HG02852 (cell line): ENCODE results near the gene PLEKHM2.

Source experiments
- ATAC-seq: cut with Tn5 transposase; IDR thresholded peaks from one replicate; pipeline ENCODE4 v1.9.1; 2021; ENCODE audit warnings: mild to moderate bottlenecking, moderate library complexity; ENCODE audit not compliant: unreplicated experiment

PLEKHM2 gene

DNA sequence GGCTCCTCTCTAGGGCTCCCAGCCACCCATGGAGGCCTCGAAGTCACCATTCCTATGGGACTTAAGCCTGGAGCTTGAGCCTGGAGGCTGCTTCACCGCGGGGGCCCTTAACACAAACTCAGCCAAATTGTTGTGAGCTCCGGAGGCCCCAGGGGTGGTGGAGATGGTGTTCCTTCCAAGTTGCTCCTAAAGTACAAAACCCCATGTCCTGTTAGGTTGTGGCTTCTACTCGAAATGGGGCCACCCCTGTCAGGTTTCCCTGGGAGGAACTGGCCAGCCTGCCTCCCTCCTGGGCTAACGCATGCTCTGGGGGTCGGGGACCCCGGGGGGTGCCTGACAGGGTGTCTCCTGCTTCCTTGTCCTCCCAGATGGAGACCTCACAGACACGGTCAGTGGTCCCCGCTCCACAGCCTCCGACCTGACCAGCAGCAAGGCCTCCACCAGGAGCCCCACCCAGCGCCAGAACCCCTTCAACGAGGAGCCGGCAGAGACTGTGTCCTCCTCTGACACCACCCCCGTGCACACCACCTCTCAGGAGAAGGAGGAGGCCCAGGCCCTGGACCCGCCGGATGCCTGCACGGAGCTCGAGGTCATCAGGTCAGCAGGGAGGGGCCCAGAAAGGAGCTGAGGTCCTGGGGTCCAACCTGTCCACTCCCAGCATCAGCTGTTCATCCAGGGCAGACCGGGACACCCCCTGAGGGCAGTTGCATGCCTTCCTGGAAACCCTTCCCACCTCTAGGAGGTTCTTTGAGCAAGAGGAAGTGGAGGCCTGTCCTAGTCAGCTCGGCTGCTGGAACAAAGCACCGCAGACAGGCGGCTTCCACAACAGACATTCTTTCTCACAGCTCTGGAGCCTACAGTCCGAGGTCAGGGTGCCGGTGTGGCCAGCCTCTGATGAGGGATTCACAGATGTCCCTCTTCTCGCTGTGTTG is 41.1 kb downstream of the PLEKHM2 start:
- no peak for ATAC-seq

DNA sequence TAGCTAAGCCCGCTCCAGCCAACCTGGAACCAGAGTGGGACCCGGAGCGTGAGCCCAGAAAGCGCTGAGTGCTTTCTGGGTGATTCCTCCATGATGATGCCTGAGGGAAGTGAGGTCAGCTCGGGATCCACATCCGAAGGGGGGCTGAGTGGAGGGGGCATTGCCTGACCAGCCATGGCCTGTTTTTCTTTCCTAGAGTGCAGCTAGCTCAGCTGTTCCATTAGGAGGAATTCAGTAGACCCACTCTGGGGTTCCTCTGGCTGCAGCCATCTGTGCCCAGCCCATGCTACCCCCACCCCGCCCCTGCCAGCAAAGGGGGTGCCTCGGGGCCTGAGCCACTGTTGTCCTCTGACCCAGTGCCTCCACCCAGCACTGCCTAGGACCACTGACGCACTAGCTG is 42.4 kb downstream of the PLEKHM2 start:
- no peak for ATAC-seq

DNA sequence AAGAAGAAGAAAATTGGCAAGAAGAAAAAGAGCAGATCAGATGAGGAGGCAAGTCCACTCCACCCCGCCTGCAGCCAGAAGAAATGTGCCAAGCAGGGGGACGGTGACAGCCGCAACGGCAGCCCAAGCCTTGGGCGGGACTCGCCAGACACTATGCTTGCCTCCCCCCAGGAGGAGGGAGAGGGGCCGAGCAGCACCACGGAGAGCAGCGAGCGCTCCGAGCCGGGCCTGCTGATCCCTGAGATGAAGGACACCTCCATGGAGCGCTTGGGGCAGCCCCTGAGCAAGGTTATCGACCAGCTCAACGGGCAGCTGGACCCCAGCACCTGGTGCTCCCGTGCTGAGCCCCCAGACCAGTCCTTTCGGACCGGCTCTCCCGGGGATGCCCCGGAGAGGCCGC is 42.9 kb downstream of the PLEKHM2 start:
- ATAC-seq, result no peak

DNA sequence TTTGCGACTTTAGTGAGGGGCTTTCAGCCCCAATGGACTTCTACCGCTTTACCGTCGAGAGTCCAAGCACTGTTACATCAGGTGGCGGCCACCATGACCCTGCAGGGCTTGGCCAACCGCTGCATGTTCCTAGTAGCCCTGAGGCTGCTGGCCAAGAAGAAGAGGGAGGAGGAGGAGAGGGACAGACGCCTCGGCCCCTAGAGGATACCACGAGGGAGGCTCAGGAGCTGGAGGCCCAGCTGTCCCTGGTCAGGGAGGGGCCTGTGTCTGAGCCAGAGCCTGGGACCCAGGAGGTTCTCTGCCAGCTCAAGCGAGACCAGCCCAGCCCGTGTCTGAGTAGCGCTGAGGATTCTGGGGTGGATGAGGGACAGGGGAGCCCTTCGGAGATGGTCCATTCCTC is 43.3 kb downstream of the PLEKHM2 start:
- no peak for ATAC-seq

DNA sequence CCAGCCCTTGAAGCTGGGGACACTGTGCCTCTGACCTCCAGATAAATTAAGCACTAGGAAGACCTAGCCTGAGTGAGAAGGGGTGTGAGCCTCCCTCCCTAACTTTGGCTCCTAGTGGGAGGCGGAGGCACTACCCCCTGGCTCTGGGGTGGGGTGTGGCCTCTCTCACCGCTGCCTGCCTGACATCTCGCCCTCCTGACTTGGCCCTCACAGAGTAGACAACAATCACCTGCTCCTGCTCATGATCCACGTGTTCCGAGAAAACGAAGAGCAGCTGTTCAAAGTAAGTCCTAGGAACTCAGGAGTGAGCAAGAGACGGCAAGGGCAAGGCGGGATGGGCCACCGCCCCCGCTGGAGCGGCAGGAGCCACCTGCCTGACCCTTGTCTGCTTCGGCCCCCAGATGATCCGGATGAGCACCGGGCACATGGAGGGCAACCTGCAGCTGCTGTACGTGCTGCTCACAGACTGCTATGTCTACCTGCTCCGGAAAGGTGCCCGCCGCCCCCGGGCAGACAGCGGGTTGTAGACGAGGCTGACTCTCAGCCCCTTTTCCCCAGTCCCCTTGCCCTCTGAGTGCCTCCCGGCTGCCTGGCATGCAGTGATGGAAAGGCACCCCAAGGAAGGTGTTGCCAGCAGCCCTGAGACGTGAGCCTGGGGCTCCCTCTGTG is 43.9 kb downstream of the PLEKHM2 start:
- no peak for ATAC-seq

DNA sequence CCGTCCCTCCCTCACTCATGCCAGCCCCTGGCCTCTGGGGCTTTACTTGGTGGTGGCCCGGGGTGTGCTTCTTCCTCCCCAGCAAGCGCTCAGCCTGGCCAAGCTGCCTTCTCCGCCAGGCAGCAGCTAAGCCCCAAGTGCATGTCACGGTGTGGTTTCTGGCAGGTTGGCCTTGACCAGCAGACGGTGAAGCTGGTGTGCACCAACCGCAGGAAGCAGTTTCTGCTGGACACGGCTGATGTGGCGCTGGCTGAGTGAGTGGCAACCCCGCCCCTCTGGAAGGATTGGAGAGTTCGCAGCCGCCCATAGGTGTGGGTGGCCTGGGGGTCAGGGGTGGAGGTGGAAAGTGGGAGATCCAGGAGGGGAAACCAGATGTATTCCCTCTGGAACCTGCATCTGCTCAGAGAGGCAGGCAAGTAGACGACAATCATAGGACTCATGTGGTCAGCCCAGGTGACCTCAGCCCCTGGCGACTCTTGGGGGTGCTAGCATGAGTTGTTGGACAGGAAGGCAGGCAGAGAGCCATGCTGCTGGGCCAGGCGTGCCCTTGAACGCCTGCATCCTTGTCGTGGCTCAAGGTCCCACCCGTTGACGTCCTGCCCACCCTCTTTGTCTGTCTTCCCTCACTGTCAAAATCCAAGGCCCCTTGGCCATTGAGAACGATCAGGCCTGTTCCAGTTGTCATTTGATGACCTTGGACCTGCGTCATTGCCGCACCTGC is 45.0 kb downstream of the PLEKHM2 start:
- ATAC-seq, result no peak

DNA sequence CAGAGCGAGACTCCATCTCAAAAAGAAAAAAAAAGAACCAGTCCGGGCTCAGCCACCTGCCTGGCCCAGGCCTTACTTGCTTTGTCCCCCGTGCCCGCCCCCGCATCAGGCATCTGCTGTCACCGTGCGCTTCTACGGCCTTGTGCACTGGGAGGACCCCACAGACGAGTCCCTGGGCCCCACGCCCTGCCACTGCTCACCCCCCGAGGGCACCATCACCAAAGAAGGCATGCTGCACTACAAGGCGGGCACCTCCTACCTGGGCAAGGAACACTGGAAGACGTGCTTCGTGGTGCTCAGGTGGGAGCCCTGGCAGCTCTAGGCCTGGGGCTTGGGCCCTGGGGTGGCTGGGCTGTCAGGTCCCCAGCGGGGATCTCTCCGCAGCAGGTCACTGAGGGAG is 46.3 kb downstream of the PLEKHM2 start:
- ATAC-seq, result no peak

DNA sequence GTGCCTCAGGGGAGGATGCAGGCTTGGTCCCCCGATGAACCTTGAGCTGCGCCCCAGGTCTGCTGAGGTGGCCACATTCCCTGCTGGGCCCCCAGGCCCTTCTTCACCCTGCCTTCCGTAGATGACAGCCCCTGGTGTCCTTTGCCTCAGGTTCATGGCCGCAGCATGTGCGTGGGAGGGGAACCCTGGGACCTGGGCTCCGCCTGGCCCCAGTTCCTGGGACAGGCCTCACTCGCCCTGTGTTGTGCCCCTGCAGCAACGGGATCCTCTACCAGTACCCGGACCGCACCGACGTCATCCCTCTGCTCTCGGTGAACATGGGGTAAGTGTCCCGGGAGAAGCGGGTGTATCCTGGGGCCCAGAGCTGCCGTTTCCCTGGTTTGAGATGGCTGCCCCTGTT is 46.8 kb downstream of the PLEKHM2 start:
- no peak for ATAC-seq

DNA sequence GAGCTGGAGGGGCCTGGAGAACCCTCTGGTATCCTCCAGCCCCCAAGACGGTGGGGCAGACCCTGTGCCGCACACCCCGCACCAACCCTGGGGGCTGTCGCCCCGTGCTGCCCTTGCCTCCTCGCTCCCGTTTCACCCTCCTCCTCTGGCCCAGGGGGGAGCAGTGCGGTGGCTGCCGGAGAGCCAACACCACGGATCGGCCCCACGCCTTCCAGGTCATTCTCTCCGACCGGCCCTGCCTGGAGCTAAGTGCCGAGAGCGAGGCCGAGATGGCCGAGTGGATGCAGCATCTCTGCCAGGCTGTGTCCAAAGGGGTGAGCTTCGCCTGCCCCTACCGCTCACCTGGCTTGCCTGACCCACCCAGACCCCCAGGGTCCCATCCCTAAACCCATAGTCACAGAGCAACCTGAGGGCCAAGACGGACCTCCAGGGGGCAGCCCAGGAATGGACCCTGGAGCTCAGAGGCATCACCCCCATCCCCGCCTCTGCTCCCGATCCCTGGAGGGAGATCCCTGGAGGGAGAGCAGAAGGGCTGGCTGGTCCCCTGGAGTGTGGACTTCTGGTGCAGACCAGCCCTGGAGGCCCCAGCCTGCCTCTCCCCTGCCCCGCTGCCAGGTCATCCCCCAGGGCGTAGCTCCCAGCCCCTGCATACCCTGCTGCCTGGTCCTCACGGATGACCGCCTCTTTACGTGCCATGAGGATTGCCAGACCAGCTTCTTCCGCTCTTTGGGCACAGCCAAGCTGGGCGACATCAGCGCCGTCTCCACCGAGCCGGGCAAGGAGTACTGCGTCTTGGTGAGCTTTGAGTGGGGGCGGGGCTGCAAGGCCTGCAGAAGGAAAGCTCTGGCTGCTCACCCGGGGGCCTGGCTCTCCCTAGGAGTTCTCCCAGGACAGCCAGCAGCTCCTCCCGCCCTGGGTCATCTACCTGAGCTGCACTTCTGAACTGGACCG is 47.9 kb downstream of the PLEKHM2 start:
- ATAC-seq, result no peak

DNA sequence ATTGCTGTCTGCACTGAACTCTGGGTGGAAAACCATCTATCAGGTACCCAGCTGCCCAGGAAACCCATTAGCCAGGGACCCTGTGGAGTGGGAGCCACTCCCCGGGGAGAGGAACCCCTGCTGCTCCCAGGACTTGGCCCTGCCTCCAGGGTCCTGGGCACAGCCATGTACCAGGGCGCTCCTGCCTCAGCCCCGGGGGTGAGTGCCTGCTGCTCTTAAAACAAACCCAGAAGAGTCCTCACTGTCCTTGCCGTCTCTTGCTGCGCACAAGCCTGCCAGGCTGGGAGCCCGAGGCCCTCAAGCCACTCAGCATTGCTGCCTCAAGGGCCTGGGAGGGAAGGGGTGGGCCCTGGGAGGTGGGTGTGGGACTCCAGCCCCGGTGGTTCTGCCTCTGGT is 48.6 kb downstream of the PLEKHM2 start:
- ATAC-seq, result no peak

DNA sequence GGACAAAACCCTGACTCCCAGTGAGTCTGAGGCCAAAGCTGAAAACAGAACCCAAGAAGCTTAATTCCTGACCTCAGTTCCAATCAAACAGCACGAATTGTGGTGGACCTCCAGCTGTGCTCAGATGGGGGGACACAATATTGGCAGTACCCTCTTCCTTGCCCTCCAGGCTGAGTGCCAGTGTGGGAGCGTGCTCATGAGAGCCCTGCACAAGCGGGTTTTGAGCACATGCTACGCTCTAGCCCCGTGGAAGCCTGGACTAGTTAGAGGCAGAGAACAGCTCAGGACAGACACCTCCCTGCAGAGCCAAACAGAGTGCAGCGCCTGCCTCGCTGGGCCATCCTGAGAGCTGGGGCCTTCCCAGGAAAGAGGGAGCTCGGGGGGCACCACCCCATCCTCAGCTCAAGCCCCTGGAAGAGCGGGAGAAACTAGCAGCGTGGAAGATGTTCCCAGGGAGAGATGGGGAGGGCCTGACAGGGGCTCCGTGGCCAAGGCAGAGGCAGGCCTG is 49.2 kb downstream of the PLEKHM2 start:
- no peak for ATAC-seq

DNA sequence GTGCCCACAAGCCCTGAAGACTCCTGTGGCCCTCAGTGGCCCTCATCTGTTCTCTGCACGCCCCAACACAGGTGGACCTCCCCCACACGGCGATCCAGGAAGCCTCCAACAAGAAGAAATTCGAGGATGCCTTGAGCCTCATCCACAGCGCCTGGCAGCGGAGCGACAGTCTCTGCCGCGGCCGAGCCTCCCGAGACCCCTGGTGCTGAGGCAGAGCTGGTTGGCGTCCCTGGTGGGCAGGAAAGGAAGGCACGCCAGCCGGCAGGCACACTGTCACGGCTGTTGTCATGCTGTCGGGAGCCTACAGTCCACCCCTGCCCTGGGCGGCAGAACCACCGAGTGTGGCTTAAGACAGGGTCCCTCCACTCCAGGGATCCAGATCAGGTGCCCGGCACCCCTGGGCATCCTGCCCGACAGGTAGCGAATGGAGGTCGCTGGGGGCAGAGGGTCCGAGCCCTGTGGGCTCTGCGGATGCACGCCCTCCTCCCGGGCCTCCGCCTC is 49.7 kb downstream of the PLEKHM2 start:
- no peak for ATAC-seq

DNA sequence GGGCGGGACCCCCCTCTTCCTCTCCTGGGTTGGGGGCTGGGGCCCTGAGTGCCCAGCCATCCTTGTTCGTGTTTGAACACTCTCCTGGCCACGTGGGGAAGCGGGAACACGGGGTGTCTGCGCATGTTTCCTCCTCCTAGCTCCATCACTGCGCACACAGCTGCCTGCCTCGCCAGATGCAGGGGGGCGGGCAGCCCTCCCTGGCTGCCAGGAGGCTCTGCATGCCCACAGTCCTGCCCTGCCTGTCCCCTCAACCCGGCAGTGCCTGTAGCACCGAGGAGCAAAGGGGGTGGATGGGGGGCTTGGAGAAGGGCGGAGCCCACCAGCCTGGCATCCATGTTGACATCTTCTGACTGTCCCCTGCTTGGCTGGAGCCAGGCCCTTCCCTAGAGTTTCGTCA is 50.2 kb downstream of the PLEKHM2 start:
- no peak for ATAC-seq

DNA sequence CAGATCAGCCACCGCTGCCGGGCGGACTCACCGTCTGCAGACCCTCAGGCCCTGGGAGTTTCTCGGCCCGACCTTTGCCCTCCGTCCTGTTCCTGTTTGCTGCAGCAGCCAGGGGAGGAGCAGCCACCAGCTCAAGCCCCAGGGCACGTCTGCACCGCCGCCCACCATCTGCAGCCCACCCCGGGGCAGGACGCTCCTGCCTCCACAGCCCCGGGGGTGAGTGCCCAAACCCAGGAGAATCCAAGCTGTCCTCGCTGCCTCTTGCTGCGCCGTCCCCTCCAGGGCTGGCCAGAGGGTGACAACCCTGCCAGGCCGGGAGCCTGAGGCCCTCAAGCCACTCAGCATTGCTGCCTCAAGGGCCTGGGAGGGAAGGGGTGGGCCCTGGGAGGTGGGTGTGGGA is 50.8 kb downstream of the PLEKHM2 start:
- ATAC-seq, result no peak

DNA sequence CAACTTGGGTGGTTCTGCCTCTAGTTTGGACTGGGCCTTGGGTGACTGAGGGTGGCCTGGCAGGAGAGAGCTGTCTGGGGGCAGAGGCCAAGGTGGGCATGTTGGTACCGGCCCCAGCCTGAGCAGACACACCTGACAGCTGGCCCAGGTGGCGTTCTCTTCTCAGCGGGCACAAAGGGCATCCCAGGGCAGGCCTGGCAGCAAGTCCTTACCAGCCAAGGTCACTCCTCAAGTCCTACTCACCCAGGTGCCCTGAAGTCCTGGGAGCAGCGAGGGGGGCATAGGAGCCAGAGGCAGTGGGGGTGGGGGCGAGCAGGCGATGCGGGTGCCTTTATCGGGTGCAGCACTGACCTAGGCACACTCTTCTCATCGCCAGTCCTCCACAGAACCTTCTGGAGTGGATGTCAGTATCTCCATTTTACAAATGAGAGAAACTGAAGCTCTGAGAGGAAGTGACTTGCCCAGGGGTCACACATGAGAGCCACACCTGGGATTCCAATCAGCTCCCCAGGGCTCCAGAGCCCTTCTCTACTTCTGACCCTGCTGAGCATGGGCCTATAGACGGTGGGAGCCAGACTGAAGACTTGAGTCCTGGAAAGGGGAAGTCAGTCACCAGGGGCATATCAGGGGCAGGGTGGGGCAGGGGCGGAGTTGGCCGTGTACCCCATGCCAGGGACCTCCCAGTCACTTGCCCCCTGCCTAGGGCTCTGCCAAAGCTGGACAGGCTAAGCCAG is 51.4 kb downstream of the PLEKHM2 start:
- no peak for ATAC-seq

DNA sequence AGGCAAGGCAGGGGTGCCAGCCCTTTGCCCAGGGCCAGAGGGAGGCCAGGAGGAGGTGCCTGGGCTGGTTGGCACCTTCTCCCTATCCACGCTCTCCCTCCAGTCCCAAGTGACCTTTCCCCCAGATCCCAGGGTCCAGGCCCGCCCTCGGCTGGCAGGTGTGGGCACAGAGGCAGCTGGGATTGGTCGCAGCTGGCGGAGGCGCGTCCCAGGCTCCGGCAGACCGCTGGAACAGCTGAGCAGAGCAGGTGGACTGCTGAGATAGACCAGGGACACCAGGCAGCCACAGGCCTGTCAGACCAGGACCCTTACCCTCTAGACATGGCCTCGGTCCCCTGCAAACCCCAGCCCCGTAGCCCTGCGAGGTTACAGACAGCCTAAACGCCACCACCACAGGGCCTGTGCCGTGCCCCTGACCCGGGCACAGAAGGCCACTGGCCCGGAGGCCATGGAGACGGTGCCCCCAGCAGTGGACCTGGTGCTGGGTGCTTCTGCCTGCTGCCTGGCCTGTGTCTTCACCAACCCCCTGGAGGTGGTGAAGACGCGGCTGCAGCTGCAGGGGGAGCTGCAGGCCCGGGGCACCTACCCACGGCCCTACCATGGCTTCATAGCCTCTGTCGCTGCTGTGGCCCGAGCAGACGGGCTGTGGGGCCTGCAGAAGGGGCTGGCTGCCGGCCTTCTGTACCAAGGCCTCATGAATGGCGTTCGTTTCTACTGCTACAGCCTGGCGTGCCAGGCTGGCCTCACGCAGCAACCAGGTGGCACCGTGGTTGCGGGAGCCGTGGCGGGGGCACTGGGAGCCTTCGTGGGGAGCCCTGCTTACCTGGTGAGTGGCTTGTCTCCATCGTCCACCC is 52.1 kb downstream of the PLEKHM2 start, which contains the start of gene SLC25A34:
TSS of gene SLC25A34 (plus strand) at position 221 of the 854 bp plus-strand sequence. CDS start at position 449, 228 bp downstream.
- no peak for ATAC-seq

DNA sequence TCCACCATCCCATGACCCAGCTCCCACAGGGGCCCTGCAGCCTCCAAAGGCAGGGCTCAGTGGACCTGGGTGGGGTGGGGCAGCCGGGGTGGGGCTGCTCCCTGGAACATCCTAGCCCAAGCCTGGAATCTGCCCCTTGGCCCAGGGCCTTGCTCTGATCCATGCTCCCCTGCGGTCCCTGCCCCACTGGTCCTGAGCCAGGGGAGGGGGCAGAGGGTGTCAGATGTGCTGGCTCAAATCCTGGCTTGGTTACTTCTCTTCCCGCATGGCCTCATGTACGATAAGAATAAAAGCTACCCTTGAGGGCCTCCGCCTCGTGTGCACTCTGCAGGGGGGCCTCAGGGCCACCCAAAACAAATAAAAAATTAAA is 52.8 kb downstream of the PLEKHM2 start:
- no peak for ATAC-seq
